DMS153 treated with DMSO at 0.1 percent for 48 hours (cell line): Measurements from ENCODE around the gene TMTC1.

Experiments used
- DNase-seq: peaks from one replicate; lab custom pipeline; 2025; ENCODE audit not compliant: unreplicated experiment; lab: John Stamatoyannopoulos, UW

The TMTC1 gene

GRCh38 chr12:29713729-29714128, 70.0 kb downstream of the TMTC1 start:
- DNase-seq, result no peak

- no peak for DNase-seq
These were observed 72.4 kb downstream of the TMTC1 start for GRCh38 chr12:29711381-29711780.

GRCh38 chr12:29710104-29710503, 73.6 kb downstream of the TMTC1 start:
- peak; percentile 67 for DNase-seq

GRCh38 chr12:29709496-29710040, 74.2 kb downstream of the TMTC1 start:
- no peak for DNase-seq

DNA sequence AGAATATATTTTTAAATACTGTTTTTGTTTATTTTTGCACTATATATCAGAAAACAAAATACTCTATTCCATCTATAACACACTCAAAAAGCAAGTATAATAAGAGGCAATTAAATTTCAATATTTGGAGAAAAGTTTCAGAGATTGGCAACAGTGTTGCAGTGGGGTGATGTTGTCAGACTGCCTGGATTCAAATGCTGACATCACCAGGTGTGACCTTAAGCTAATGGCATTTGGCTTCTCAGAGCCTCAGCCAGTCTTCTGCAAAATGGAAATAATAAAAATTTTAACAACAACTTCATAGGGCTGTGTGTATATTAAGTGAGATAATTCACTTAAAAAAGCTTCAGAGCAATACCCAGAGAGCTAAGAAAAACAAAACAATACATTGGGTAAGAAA, 74.7 kb downstream of the TMTC1 start:
- no peak for DNase-seq

- no peak for DNase-seq
These were observed 75.9 kb downstream of the TMTC1 start for GRCh38 chr12:29707846-29708245.

DNA sequence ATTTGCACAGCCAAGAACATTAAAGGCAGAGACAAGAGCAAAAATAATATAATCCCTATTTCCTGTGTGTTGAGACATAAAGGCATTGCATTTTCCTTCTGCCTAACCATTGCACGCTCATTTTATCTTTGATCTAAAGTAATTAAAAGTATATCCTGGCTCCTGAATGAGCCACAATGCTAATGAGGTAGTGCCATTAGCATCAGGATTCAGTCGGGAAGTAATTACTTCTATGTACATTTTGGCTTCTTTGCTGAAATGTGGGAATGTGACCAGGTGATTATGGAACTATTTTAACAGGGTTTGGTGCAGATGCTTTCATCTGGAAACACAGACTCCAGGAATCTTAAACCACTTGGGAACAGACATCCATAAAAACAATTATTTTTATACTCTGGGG, 77.4 kb downstream of the TMTC1 start:
- no peak for DNase-seq

GRCh38 chr12:29703528-29703927, 80.2 kb downstream of the TMTC1 start:
- no peak for DNase-seq

DNA sequence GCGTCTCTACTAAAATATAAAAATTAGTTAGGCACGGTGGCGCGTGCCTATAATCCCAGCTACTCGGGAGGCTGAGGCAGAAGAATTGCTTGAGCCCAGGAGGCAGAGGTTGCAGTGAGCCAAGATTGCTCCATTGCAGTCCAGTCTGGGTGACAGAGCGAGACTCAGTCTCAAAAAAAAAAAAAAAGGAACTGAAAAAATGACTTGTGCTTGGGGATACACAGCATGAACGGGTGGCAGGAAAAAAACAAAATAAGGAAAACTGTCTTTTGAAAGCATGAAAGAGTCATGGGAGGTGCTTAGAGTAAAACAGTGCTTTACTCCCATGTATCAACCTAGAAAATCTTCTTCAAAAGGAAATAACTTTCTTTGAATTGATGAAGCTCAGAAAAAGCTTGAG, 80.8 kb downstream of the TMTC1 start:
- no peak for DNase-seq

GRCh38 chr12:29702222-29702621, 81.5 kb downstream of the TMTC1 start:
- no peak for DNase-seq

GRCh38 chr12:29700761-29701481, 82.8 kb downstream of the TMTC1 start:
- DNase-seq, result no peak

DNA sequence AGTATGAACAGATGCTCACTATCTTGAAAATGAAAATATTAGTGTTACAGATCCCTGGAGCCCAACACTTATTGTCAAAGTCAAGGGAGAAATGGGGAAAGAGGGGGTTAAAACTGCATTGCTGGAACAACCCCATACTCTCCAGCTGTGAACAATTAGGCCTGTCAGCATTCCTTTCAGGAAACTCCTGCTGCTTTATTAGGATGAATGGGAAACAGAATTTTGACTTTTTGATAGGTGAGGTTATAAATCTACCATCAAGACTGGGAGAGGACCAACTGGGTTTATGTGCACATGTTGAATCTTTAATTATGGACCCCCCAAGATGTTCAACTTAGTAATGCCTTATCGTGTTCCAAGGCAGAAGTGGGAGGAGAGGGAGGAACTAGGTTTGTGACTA, 85.0 kb downstream of the TMTC1 start:
- no peak for DNase-seq

- DNase-seq, result no peak
These were observed 87.9 kb downstream of the TMTC1 start for GRCh38 chr12:29695800-29696199.

DNA sequence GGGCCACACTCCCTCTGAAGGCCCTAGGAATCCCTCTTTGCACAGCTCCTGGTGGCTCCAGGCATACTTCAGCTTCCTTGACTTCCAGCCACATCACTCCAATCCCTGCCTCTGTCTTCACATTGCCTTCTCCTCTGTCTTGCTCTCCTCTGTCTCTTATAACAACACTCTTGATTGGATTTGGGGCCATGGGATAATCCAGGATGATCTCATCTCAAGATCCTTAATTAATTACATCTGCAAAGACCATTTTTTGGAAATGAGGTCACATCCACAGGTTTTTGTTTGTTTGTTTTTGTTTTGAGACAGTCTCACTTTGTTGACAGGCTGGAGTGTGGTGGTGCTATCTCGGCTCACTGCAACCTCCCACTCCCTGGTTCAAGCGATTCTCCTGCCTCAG, 88.7 kb downstream of the TMTC1 start:
- no peak for DNase-seq

DNA sequence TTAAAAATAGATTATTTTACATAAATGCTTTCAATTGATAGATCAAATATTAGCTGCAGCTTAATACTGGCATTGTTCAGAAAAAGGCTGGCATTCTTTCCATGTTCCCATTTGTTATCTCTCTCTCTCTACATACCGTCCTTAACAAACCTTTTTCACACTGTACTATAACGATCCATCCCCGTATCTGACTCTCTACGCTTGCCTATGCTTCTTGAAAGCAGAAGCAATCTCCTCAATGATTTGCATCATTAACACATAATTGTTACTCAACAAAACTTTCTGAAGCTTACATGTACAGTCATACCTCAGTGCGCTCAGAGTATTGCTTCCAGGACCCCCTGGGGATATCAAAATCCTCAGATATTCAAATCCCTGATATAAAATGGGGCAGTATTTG, 89.7 kb downstream of the TMTC1 start:
- no peak for DNase-seq

- DNase-seq, result no peak
These were observed 91.5 kb downstream of the TMTC1 start for GRCh38 chr12:29692237-29692636.

DNA sequence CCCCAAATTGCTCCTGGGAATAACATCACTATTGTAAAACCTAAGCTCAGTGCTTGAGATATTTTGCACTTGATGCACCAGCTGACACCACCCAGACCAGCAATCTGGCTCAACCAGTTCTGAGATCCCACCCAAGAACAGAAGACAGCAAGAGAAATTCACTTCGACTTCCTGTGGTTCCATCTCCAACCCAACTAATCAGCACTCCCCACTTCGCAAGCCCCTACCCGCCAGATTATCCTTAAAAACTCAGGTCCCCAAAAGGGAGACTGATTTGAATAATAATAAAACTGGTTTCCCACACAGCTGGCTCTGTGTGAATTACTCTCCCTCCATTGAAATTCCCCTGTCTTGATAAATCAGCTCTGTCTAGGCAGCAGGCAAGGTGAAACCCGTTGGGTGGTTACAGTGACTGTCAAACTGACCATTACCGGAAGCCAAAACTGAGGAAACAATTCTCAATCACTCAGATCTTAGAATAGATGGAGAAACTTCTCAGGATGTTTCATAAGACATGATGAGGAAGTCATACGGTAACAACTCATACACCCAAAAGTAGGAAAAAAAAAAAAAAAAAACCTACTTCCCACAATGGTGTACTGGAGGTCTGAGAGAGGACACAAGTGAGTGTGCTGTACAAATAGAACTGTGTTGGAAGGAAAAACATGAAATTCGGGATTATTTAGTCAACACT, 92.4 kb downstream of the TMTC1 start:
- DNase-seq, result no peak

GRCh38 chr12:29690728-29691127, 93.0 kb downstream of the TMTC1 start:
- no peak for DNase-seq

DNA sequence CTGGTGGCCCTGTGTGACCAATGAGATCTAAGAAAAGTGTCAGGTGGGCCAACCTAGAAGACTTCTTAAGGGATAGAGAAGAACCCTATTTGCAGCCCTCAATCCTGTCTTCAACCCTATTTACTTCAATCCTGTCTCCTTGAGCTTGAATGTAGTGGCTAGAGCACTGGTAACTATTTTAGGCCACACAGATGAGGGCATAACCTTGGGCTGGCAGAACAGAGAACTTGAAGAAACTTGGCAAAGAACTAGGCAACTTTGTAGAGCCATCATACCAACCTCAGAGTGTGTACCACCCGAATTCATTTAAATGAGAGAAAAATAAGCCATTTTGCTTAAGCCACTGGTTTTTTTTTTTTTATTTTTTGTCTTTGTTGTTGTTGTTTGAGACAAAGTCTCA, 94.8 kb downstream of the TMTC1 start:
- no peak for DNase-seq

DNA sequence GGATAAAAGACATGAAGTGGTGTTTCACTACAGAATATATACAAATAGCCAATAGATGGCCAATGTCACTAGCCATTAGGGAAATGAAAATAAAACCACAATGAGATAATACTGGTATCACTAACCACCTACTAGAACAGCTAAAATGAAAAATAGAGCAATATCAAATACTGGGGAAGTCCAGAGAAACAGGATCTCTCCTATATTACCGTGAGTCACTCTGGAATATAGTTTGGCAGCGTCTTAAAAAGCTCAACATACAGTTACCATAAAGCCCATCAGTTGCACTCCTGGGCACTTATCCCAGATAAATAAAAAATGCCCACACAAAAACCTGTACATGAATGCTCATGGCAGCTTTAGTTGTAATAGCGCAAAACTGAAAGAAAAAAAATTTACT, 101.7 kb downstream of the TMTC1 start:
- no peak for DNase-seq

DNA sequence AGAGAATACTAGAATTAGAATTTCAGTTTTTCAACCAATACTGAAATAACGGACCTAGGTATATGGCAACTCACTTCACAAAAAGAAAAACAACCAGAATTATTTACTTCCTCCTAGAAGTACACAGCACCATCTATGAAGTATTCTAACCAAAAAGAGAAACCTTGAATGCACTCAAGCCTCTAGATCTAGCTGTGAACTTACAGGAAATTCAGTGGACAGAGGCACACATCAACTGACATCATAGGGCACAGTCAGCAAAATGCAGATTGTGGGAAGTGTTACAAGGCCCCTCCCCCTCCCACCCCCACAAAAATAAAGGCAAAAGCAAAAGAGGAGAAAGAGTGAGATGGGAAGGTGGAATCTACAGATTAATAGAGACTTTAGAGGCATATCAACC, 102.4 kb downstream of the TMTC1 start:
- DNase-seq, result no peak

- no peak for DNase-seq
These were observed 107.1 kb downstream of the TMTC1 start for GRCh38 chr12:29676676-29677075.

GRCh38 chr12:29674463-29674862, 109.3 kb downstream of the TMTC1 start:
- no peak for DNase-seq
